Neuronal stem cell (in vitro differentiated cells): ENCODE measurements around the gene GPX7.

Experiments used
- DNase-seq: peaks from one replicate; pipeline ENCODE4 v3.0.0-alpha.2; 2013; ENCODE audit warnings: low spot score
- H2AFZ ChIP-seq: one replicate; pipeline ENCODE4 v1.6.1; 2013; ENCODE audit warnings: mild to moderate bottlenecking, low read length, inconsistent platforms
- H2AK5ac ChIP-seq: 2 replicates; pipeline ENCODE4 v1.6.1; 2013; ENCODE audit warnings: low read depth, mild to moderate bottlenecking, inconsistent platforms, low read length, moderate library complexity, mixed read lengths
- H2BK120ac ChIP-seq: 2 replicates; pipeline ENCODE4 v1.6.1; 2013; ENCODE audit warnings: low read depth, mild to moderate bottlenecking, inconsistent platforms, low read length, moderate library complexity, mixed read lengths
- H2BK12ac ChIP-seq: one replicate; pipeline ENCODE4 v1.6.1; 2013; ENCODE audit warnings: low read length, inconsistent platforms
- H2BK15ac ChIP-seq: 2 replicates; pipeline ENCODE4 v1.6.1; 2013; ENCODE audit warnings: mild to moderate bottlenecking, low read length, inconsistent platforms, mixed read lengths
- H2BK5ac ChIP-seq: one replicate; pipeline ENCODE4 v1.6.1; 2013; ENCODE audit warnings: inconsistent platforms, mild to moderate bottlenecking, low read length, moderate library complexity
- H3K14ac ChIP-seq: one replicate; pipeline ENCODE4 v1.6.1; 2013; ENCODE audit warnings: low read length, inconsistent platforms
- H3K18ac ChIP-seq: 2 replicates; pipeline ENCODE4 v1.6.1; 2013; ENCODE audit warnings: low read length, inconsistent platforms
- H3K23ac ChIP-seq: 2 replicates; pipeline ENCODE4 v1.6.1; 2013; ENCODE audit warnings: low read depth, mild to moderate bottlenecking, mixed read lengths, low read length, inconsistent platforms; ENCODE audit not compliant: poor library complexity
- H3K27ac ChIP-seq: replicated peaks from 3 replicates; pipeline ENCODE4 v1.5.1; 2013; ENCODE audit warnings: low read length, inconsistent platforms
- H3K27me3 ChIP-seq, 3 experiments: 2 replicates each; pipeline ENCODE4 v1.6.1; 2013; ENCODE audit warnings: low read length in 3 of 3, mild to moderate bottlenecking in 2 of 3, inconsistent platforms in 1 of 3, low read depth in 1 of 3, mixed read lengths in 1 of 3, moderate library complexity in 1 of 3; ENCODE audit not compliant: control insufficient read depth in 3 of 3, insufficient read depth in 3 of 3
- H3K36me3 ChIP-seq, 2 donors: replicated peaks in 1 of 2; 2 replicates each; pipeline ENCODE4 v1.6.1; 2013; ENCODE audit warnings: low read length in 2 of 2; ENCODE audit not compliant: control insufficient read depth in 2 of 2, insufficient read depth in 2 of 2
- H3K4ac ChIP-seq: 2 replicates; pipeline ENCODE4 v1.6.1; 2013; ENCODE audit warnings: inconsistent platforms, mild to moderate bottlenecking, low read length, moderate library complexity
- H3K4me1 ChIP-seq, 2 donors: 1 replicate in 1 of 2; 2 replicates in 1 of 2; pipeline ENCODE4 v1.6.1; 2013; ENCODE audit warnings: low read length in 2 of 2, low read depth in 1 of 2; ENCODE audit not compliant: control insufficient read depth in 2 of 2, insufficient read depth in 1 of 2
- H3K4me2 ChIP-seq: one replicate; pipeline ENCODE4 v1.6.1; 2013; ENCODE audit warnings: mild to moderate bottlenecking, low read length, inconsistent platforms; ENCODE audit not compliant: insufficient read depth, poor library complexity, severe bottlenecking
- H3K4me3 ChIP-seq, 2 donors: 2 replicates each; pipeline ENCODE4 v1.5.1; 2013; ENCODE audit warnings: low read length in 2 of 2, mild to moderate bottlenecking in 2 of 2, inconsistent platforms in 1 of 2, moderate library complexity in 1 of 2
- H3K79me1 ChIP-seq: one replicate; pipeline ENCODE4 v1.6.1; 2013; ENCODE audit warnings: low read depth, mild to moderate bottlenecking, inconsistent platforms, low read length, moderate library complexity
- H3K9ac ChIP-seq: one replicate; pipeline ENCODE4 v1.6.1; 2013; ENCODE audit warnings: mild to moderate bottlenecking, low read depth, low read length, inconsistent platforms; ENCODE audit not compliant: poor library complexity
- H3K9me3 ChIP-seq, 2 donors: replicated peaks in 1 of 2; 2 replicates each; pipeline versions ENCODE3 to v1.6.1; 2013; ENCODE audit warnings: low read length in 2 of 2, mild to moderate bottlenecking in 2 of 2, inconsistent platforms in 1 of 2, low read depth in 1 of 2, mixed read lengths in 1 of 2, moderate library complexity in 1 of 2; ENCODE audit not compliant: control insufficient read depth in 2 of 2, insufficient read depth in 1 of 2
- H4K8ac ChIP-seq: one replicate; pipeline ENCODE4 v1.6.1; 2013; ENCODE audit warnings: low read depth, mild to moderate bottlenecking, inconsistent platforms, low read length, moderate library complexity
- H4K91ac ChIP-seq: one replicate; pipeline ENCODE4 v1.6.1; 2013; ENCODE audit warnings: low read length, low read depth, mild to moderate bottlenecking, inconsistent platforms; ENCODE audit not compliant: poor library complexity
- WGBS, 2 donors: extraction: QIAGEN DNeasy Blood & Tissue Kit; methylation state at CpG; one replicate each; pipeline ENCODE4 v1.1.7; 2013; ENCODE audit warnings: missing lambda C conversion rate in 2 of 2, mixed read lengths in 1 of 2; ENCODE audit not compliant: insufficient read length in 2 of 2, insufficient replicate concordance in 1 of 2; ENCODE audit errors: extremely low coverage in 2 of 2; 5-methylcytosine and 5-hydroxymethylcytosine counted together

The GPX7 gene

GRCh38 chr1:52559875-52560274 lies 42.3 kb upstream of the GPX7 start:
- peaks cover 0 to 2% of the 10 kb centered on the region in 2 donors for H3K9me3 ChIP-seq
- H3K23ac ChIP-seq = no peak overlapping the region
- H3K27me3 ChIP-seq = no peaks in the 10 kb centered on the region
- H3K4me2 ChIP-seq = no peak overlapping the region
- no peak overlapping the region for H3K4ac ChIP-seq
- H3K36me3 ChIP-seq = no peaks in the 10 kb centered on the region
- no peak overlapping the region for H2AFZ ChIP-seq
- H3K4me3 ChIP-seq = no peak overlapping the region
- H4K8ac ChIP-seq = no peak overlapping the region
- WGBS, 2 donors = no CpG with 5 or more reads among the region's 2 CpGs
- peaks cover 1 to 5% of the 10 kb centered on the region in 2 donors for H3K4me1 ChIP-seq
- H3K79me1 ChIP-seq = no peaks in the 10 kb centered on the region
- no peak overlapping the region for H3K14ac ChIP-seq
- H3K9ac ChIP-seq = no peak overlapping the region
- no peak overlapping the region for H2BK15ac ChIP-seq
- no peak overlapping the region for H2BK12ac ChIP-seq
- no peak overlapping the region for H3K18ac ChIP-seq
- DNase-seq = no peak
- no peak overlapping the region for H2BK5ac ChIP-seq
- H4K91ac ChIP-seq = no peak overlapping the region
- H3K27ac ChIP-seq = no peak overlapping the region
- no peak overlapping the region for H2AK5ac ChIP-seq
- H2BK120ac ChIP-seq = no peak overlapping the region

- H2AK5ac ChIP-seq = no peak overlapping the region
- H2BK120ac ChIP-seq = no peak overlapping the region
- no peak overlapping the region for H2BK15ac ChIP-seq
- no peak overlapping the region for H3K4me2 ChIP-seq
- H3K9ac ChIP-seq = no peak overlapping the region
- no peak overlapping the region for H3K4me3 ChIP-seq
- H3K4me1 ChIP-seq = peaks cover 0 to 2% of the 10 kb centered on the region in 2 donors
- no peak overlapping the region for H3K4ac ChIP-seq
- no peak overlapping the region for H4K8ac ChIP-seq
- no peaks in the 10 kb centered on the region for H3K27me3 ChIP-seq
- H2BK5ac ChIP-seq = no peak overlapping the region
- WGBS, 2 donors = no CpG with 5 or more reads among the region's 3 CpGs
- H4K91ac ChIP-seq = no peak overlapping the region
- H3K27ac ChIP-seq = no peak overlapping the region
- no peak overlapping the region for H2AFZ ChIP-seq
- DNase-seq = no peak
- H3K23ac ChIP-seq = no peak overlapping the region
- peaks cover 0 to 2% of the 10 kb centered on the region in 2 donors for H3K9me3 ChIP-seq
- no peak overlapping the region for H3K18ac ChIP-seq
- no peak overlapping the region for H2BK12ac ChIP-seq
- H3K36me3 ChIP-seq = no peaks in the 10 kb centered on the region
- H3K79me1 ChIP-seq = no peaks in the 10 kb centered on the region
- H3K14ac ChIP-seq = no peak overlapping the region
Observed at GRCh38 chr1:52562766-52563165, 39.4 kb upstream of the GPX7 start.

GRCh38 chr1:52567943-52568342 lies 34.2 kb upstream of the GPX7 start:
- Histone ChIP-seq H3K27ac (no peak overlapping the region), H2BK15ac (no peak overlapping the region), H2AK5ac (no peak overlapping the region), H3K9ac (no peak overlapping the region), H3K4me1 (peaks cover 2 to 3% of the 10 kb centered on the region in 2 donors), H3K27me3 (no peaks in the 10 kb centered on the region), H3K79me1 (no peaks in the 10 kb centered on the region), H3K4ac (no peak overlapping the region), H3K4me3 (no peak overlapping the region), H4K91ac (no peak overlapping the region), H3K14ac (no peak overlapping the region), H2BK120ac (no peak overlapping the region), H3K4me2 (no peak overlapping the region), H3K18ac (no peak overlapping the region), H3K23ac (no peak overlapping the region), H3K36me3 (no peaks in the 10 kb centered on the region), H2BK12ac (no peak overlapping the region), H2AFZ (peak overlapping the region; percentile 72), H2BK5ac (no peak overlapping the region), H4K8ac (no peak overlapping the region), H3K9me3 (no peaks in the 10 kb centered on the region)
- WGBS, 2 donors = no CpG with 5 or more reads among the region's 5 CpGs
- DNase-seq = no peak

- Histone ChIP-seq H2BK5ac (no peak overlapping the region), H3K23ac (no peak overlapping the region), H3K27me3 (no peaks in the 10 kb centered on the region), H4K91ac (no peak overlapping the region), H2BK15ac (no peak overlapping the region), H3K4ac (no peak overlapping the region), H3K27ac (no peak overlapping the region), H2AK5ac (no peak overlapping the region), H3K4me3 (no peak overlapping the region), H4K8ac (no peak overlapping the region), H3K18ac (no peak overlapping the region), H2AFZ (peak overlapping the region; percentile 17), H3K79me1 (no peaks in the 10 kb centered on the region), H2BK120ac (no peak overlapping the region), H3K9me3 (no peaks in the 10 kb centered on the region), H2BK12ac (no peak overlapping the region), H3K4me1 (peaks cover 2 to 6% of the 10 kb centered on the region in 2 donors), H3K36me3 (no peaks in the 10 kb centered on the region), H3K4me2 (no peak overlapping the region), H3K9ac (no peak overlapping the region), H3K14ac (no peak overlapping the region)
- DNase-seq = no peak
- WGBS, 2 donors = no CpG with 5 or more reads among the region's 7 CpGs
Observed at GRCh38 chr1:52569449-52570210, 32.5 kb upstream of the GPX7 start.
